SW 1271 (cell line): ENCODE results near the gene RPS6KA2.

Experiments
- DNase-seq, 2 experiments: peaks; one replicate each; lab custom pipeline; 2025; lab: John Stamatoyannopoulos, UW

RPS6KA2 gene

DNA sequence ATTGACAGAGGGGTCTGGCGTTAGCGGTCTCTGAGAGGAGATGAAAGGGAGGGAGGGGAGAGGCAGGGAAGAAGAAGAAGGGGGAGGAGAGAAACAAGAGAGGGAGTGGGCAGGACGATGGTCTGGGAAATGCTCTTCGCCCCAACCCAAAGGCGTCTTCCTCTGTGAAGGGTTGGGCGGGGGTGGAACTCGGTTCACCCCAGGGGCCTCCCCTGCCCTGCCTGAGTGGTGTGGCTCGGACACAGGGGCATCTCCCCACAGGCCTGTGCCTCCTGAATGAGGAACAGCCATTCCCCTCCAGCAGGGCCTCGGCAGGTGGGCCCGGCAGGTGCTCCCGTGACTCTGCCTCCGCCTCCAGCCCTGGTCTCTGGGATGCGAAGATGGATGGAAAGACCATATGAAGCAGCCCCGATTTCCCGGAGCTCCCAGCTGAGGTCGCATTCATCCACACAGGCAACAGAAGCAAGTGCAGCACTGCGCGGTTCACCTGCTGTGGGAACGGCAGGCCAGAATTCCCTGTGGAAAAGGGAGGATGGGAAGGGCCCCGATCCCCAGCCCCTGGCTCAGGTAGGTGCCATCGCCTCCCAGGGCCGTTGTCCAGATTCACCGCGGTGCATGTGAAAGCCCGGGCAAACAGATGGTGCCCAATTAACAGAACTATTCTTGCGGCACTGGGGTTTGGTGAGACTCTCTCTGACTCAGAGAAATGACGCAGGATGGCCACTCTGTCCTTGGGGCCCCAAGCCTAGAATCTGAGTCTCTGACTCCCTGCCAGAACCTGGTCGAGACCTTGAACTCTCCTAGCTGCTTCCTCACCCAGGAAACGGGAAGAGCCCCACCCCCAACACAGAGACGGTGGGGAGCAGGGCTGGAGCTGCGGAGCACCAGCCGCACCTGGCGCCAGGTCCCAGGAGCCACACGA is 29.4 kb upstream of the RPS6KA2 start:
- DNase-seq: no peak

DNA sequence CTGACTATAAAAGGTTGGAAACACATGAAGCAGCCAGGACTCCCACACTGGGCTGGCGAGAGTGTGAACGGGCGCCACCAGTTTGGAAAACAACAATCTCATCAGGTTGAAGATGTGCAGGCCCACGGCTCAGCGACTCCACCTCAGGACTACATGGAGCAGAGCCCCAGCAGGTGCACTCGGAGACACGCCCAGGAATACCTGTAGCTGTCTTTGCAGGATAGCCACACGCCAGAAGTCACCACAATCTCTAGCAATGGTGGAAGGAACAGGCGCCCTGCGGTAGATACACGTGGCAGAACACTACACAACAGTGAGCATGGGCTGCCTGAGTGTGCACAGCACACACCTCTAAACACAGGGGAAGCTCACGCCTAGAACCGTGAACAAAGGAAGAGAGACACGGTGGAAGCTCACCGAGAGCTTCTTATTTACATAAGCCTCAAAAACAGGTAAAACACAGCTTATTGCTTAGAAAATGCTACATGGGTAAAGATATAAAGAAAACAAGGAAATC is 28.7 kb upstream of the RPS6KA2 start:
- DNase-seq: no peak

DNA sequence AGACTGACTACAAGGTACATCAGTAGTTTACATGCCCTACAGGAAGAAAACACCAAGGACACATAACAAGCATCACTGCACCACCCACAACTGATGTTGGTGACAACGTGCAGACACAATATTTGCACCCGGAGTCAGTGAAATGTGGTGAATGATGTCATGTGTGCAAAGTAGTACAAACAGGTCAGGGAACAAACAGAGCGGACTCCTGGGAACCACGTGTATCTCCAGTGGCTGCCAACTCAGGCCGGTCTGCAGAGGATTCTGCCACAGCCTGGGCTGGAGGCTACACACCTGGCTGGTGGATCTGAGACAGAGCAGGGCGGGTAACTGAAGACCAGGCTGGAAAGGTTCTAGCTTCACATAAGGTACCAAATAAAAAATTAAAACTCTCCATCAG is 28.2 kb upstream of the RPS6KA2 start:
- DNase-seq: no peak

DNA sequence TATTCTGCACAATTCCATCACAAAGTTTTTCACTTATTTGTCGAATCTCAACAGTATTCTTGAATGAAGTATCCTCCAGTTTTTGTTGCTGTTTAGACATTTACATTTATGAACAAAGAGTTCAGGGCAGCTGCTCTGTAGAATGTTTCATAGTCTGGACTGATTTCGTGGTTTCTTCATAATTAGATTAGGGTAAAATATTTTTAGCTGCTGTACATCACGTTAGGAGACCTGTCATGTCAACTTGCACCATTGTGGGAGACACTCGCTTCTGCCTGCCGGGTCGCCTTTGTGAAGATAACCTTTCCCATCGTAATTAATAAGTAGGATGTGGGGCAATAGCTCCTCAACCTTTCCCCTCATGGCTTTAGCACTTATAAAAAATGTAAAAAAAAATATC is 27.5 kb upstream of the RPS6KA2 start:
- DNase-seq: no peak

DNA sequence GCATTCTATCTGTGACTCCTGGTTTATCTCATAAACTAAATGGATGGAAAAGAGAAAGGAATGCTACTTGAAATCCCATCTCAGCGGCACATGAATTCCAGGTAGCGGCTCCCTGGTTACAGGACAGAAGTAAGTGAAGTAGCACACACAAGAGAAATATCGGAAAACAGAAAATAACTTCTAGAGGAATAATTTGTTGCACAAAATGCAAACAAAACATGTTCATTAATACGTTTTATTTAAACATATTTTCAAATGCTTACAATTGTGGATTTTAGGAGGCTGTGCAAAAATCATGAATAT is 26.5 kb upstream of the RPS6KA2 start:
- no peak for DNase-seq

DNA sequence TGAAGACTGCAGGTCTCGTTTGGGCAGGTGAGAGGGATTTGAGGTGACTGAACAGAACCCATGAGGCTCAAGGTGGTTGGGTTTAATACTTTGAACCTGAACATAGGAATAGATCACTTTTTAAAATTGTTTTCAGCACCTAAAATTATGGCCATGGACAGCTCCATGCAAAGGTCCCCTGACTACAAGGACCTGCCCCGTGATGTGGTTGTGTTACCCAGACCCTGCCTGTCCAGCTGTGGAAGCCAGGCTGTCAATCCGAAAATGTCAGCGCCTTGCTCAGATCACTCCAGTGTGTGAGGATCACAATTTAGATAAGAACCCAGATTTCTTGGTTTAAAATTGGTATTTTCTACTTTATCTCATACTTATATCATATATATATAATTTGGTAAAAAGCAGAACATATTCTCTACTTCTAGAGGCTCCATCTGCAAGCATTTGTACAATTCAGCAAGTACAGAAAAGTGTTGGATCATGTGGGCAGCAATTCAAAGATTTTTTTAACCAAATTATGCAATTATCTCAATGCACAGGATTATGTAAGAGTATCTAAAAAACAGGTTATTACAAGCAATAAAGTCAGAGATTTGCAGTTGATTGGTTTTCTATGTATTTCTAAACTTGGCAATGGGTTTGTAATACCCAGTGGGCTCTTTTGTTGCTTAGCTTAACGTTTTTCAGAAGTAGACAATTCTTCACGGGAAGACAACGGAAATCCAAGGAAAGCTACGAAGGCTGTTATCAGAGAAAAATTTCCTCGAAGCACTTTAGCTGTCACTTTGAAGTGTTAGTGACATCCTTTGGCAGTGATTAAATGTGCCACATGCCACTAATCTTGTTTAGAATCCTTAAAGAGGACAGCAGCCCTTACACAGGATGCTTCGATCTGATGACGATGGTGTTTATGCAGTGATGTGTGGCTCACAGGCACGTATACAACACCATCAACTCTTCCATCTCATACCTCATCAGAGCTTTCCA is 24.1 kb upstream of the RPS6KA2 start:
- no peak for DNase-seq

DNA sequence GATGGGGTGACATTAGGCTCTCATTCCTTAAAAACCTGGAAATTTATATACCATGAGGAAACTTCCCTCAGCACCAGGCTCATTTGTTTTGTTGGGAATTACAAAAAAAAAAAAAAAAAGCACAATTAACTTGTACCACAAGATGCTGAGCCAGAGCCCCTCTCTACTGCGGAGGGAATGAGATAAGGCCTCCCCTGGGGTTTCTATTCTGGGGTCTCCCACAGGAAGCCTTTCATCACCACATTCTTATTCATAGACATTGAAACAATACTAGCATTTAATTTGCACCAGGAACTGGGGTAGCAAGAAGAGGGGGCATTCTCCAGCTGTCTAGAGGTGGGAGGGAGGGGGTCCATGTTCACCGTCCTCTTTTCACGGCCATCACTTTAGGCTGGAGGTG is 23.0 kb upstream of the RPS6KA2 start:
- no peak for DNase-seq

DNA sequence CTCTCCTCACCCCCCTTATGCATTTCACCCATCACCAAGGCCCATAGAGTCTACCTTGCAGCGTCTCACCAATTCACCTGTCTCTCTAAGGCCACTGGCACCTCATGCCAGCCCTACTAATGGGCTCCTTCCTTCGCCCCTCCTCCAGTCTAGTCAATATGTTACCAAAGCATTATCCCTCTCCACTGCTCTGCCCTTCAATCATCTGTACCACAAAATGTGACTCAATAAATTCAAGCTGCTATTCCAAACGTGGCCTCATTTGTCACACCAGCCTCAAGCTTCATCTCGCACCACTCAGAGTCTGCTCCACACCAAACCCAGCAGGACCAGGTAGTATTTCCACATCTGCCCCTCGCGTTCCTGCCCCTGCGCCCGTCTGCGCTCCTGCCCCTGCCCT is 21.8 kb upstream of the RPS6KA2 start:
- DNase-seq: no peak

DNA sequence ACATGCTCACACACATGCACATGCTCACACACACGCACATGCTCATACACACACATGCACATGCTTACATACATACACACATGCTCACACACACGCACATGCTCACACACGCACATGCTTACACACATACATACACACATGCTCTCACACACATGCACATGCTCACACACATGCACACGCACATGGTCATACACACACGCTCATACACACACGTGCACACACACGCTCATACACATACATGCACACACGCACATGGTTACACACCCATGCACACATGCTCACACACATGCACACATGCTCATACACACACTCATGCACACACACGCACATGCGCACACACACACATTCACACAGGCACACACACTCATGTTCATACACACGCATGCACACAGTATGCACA is 20.8 kb upstream of the RPS6KA2 start:
- DNase-seq: no peak

DNA sequence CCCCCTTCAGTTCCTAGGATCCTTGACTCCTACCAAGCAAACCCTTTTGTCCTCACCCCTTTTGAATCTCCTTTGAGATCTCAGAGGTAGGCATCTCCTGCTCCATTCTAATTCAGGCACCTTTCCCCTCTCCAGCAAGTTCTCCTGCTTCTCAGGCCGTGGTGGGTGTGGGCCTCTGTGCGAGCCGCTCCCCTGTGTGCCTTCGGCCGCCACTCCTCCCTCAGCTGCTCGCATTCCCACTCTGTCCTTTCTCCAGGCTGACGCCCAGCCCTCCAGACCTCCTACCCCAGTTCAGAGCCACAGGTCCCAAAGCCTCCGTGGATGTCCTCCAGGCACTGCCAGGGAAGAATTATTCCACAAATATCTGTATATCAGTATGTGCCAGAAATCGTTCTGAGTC is 19.7 kb upstream of the RPS6KA2 start:
- DNase-seq: no peak

DNA sequence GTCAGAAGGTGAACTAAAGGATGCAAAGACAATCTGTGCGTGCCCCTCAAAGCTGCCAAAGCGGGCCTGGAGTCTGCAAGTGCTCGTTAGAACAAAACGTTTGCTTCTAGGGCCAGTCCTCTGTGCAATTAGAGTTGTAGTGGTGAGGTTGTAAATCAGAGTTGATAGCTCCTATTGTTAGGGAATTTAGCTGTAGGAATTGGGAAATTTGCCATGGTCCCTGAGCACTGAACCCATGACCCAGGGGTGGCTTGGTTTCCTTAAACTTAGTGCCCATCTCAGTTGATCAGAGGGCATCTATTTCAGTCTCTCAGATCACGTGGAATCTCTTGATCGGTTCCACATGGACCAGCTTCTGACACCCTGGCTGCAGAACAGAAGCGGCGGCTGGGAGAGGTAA is 18.8 kb upstream of the RPS6KA2 start:
- DNase-seq: no peak

DNA sequence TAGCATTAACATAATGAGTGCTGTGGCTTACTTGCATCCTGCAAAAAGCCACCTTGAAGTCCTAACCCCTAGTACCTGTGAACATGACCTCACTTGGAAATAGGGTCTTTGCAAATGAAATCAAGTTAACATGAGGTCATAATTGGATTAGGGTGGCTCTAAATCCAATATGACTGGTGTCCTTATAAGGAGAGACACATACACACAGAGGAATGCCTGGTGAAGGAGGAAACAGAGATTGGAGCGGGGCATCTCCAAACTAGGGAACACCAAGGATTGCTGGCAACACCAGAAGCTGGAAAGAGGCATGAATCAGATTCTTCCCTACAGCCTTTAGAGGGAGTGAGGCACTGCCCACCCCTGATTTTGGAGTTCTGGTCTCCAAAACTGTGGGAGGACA is 17.6 kb upstream of the RPS6KA2 start:
- DNase-seq: no peak

DNA sequence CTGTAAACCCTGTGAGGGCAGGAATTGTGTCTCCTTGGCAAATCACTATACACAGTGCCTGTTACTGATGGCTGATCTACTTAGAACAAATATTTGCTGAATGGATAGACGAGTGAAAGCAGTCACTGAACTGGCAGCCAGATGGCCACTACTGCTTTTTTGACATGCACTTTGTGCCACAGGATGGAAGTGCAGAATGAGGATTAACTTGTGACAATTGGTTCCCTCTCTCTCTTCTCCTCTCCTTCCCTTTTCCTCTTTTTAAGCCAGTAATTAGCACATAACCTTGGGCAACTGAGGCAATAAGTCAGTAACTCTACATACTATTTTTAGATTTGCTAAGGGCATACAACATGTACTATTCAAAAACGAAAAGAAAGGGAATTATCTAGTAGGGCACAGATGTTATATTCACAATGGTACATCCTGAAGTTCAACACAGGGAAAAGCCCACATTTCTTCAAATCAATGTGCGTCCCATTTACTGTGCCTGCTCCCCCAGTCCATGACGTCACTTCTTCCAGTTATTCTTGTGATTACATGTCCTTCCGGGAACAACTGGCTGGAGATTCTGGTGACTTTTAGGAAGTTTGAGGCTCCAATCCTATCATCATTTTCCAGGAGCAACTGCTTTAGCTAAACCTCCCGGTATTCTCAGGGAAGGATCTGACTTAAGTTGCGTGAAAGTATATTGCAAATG is 17.0 kb upstream of the RPS6KA2 start:
- no peak for DNase-seq

DNA sequence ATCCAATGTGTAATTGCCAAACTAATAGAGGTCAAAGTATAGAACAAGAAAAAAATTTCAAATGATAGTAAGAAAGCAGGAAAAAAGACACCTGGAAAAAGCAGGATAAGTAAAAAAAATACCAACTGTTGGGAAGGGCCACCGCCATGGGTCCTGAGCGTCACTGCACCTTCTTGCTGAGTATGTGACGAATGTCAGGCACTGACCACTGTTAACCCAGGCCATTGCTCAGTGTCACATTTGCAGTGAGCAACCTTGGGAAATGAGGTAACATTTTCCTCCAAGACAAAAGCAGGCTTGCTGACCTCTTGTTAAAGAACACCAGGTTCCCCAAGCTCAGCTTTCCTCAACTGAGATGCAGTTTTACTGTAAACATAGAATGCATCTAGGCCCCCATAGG is 15.6 kb upstream of the RPS6KA2 start:
- DNase-seq: no peak

DNA sequence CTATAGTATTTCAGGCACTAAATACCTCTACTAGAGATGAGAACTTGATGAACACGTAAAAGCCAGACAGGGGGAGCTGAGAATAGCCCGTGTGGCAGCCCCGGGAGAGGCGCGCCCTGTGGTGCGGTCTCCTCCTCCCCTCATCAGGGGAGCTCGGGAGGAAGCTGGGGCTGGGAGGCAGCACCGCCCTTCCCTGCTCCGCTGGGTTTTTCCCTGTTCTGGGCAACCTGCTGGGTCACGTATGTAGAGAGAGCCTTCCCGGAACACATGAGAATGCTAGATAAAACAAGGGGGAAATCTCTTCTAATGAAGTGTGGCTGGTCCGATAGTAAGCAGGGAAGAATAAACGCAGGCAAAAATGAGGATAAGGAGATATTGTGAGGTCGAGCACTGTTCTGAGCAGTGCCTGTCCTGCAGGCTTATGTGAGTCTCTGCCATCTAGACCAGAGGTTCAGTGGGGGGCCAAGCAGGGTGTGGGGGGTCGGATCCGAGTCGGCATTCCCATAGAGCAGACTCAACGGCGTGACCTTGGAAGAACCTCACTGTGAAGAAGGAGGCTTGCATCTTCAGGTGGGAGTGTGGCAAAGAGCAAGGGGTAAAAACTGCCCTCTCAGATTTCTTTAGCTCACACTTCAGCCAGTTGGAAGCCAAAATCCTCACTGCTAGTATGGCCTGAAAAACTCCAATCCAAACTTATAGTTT is 13.4 kb upstream of the RPS6KA2 start:
- DNase-seq: no peak

DNA sequence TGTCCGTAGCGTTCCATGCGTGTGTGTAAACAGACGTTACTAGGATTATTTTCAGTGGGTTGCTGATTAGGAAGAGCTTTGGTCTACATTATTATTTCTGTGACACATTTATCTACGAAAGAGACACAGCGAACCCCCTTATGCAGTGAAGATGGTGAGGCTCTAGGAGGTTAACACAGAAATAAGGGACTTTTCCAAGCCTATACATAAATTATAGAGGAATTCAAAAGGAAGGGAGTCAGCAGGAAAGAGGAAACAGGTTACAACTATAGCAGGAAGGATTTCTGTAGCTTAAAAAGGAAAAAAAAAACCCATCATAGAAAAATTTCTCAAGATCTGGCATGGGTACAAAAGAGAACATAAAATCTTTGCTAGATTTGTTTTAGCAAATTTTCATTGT is 12.9 kb upstream of the RPS6KA2 start:
- no peak for DNase-seq

DNA sequence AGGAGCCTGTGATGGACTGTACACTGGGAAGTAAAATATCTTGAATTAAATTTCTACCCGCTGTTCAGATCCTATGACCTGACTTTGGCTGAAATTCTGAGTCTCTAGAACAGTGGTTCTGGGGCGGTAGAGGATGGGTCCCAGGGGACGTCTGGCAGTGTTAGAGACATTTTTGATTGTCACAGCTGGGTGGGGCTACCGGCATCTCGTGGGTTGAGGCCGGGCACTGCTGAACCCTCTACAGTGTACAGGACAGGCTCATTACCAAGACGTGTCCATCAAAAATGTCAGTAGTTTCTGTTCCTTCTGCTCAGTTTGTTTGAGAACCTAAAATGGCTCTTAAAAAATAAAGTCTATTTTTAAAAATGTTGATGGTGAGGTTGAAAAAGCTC is 11.5 kb upstream of the RPS6KA2 start:
- DNase-seq: no peak

DNA sequence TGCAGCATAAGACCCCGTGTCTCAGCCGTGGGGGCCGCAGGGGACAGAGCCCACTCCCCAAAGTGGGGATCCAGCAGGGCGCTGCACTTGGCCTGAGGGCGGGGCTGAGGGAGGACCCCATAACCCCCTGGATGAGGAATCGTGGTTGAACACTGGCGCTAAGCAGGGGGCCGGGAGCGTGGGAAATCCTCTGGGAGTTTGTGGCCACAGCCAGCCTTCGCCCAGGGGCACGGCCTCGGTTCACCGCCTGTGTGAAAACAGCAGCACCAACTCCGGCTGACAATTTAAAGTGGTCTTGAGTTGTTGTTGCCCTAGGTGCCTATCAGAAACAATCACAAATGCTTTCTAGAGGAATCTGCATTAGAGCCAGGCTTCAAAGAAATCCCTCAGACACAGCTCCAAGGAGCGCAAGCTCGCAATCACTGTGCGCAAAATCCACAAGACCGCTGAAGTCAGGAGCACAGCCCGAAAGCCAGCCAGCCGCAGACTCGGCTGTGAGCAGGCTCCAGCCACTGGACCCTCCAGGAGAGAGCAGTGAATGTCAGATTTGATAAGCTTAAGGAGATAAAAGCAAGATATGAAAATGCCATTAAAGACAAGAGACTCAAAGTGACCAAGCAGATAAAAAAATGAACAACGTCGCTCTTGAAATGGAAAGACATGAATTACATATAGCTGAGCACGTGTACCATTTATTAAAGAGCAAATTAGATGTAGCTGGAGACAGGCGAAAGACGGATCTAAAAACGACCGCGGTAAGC is 10.9 kb upstream of the RPS6KA2 start:
- no peak for DNase-seq

DNA sequence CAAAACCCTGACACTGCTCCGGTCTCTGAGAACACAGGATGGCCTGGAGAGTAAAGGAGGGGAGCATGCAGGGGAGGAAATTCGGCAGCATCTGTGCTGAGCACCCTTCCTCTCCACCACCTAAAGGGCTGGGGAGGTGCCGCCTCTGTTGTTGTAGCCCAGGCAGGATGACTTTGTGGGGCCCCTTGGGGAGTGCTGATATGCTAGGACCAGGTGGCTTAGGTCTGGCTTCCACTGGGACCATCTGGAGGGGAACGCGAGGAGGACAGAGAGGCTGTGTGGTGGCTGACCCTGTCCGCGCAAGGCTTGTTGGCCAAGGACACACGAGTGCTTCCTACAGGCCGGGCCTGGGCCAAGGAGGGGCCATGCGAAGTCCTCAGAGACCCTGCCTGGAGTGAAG is 9.9 kb upstream of the RPS6KA2 start:
- no peak for DNase-seq

DNA sequence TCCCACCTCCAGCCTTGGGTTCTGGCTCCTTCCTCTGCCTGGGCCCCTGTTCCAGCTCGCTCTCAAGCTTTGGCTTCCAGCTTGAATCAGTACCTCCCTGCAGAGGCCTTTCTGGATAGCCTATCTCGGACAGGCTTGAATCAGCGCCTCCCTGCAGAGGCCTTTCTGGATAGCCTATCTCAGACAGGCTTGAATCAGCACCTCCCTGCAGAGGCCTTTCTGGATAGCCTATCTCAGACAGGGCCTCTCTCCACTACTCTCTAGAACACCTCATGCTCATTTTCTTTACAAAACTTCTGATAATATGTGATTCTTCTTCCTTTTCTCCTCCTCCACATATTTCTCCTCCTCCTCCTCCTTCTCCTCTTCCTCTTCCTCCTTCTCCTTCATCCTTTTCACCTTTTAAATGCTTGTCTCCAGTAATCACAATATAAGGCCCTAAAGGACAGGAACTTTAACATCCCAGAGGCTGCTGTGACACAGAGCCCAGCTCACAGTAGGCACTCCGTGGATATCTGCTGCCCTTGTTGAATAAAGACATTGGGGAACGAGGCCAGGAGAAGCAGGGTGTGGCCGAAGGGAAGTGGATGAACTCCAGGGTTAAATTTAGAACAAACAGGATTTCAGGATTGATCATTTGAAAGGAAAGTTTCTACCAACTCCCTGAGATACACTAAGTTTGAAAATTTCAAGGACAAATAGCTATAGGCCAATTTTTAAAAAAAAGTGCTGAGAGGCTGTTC is 9.3 kb upstream of the RPS6KA2 start:
- no peak for DNase-seq
